ENCODE data around the gene ZNF175.

DNA sequence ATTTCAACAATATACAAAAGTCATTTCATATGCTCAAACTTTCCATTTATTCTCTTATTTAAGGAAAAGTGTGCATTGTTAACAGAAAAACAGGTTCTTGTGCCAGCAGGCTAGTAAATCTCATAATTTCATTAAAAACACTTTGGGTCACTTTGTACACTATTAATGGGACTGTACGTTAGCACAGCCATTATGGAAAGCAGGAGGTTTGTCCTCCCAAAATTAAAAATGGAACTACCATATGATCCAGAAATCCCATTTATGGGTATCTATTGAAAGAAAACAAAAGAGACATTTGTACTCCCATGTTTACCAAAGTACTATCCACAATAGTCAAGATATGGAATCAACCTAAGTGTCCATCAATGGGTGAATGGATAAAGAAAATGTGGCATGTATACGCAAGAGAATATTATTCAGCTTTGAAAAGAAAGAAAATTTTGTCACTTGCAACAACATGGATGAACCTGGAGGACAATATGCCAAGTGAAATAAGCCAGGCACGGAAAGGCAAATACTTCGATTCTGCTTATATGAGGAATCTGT, 31.2 kb upstream of the ZNF175 start:
- TF ChIP-seq CTCF (conservative IDR thresholded peaks at IDR 0.05; ENCODE audit: low read depth, low read length), result no peak
- TF ChIP-seq EZH2phosphoT487 (IDR thresholded peaks at IDR 0.05; ENCODE audit: borderline replicate concordance, low read length), result no peak
